Measurements from ENCODE around the gene TRIM33. TPM values are rescaled to one million over a fixed set of nuclear protein-coding genes. Genes with fewer than 3 reads are reported as not detected.

The TRIM33 gene
- total and polyA plus RNA-seq, 2 donors (not counting 1 experiment from before 2014, with no cell fraction given), result 17.8 to 21.5 TPM

- Histone ChIP-seq H3K9ac (ENCODE audit: insufficient read depth, low read length) (no peak overlapping the region), H3K9me3 (ENCODE audit: control insufficient read depth, insufficient read depth, low read depth, low read length) (no peaks in the 10 kb centered on the region), H3K79me2 (ENCODE audit: control insufficient read depth, insufficient read depth, low read length) (peaks cover 69% of the 10 kb centered on the region), H3K27me3 (ENCODE audit: control insufficient read depth, insufficient read depth, low read length) (no peaks in the 10 kb centered on the region), H3K4me1 (ENCODE audit: control insufficient read depth, extremely low read depth, insufficient read depth, low read length) (no peaks in the 10 kb centered on the region), H2AFZ (ENCODE audit: low read length) (no peak overlapping the region), H3K27ac (ENCODE audit: insufficient read depth, low read length) (no peak overlapping the region), H4K20me1 (ENCODE audit: control insufficient read depth, extremely low read depth, insufficient read depth, low read length) (no peaks in the 10 kb centered on the region), H3K4me3 (replicated peaks in 1 of 4; ENCODE audit: control extremely low read depth in 1 of 4, insufficient read depth in 1 of 4, low read depth in 3 of 4, low read length in 4 of 4) (peak overlapping the region in 2 of 4 experiments; percentile 87 to 93), H3K4me2 (ENCODE audit: extremely low read depth, insufficient read depth, low read length) (peak overlapping the region; percentile 88), H3K36me3 (ENCODE audit: control insufficient read depth, insufficient read depth, low read length) (no peaks in the 10 kb centered on the region)
- no peak for DNase-seq (ENCODE audit: low read depth in 2 of 2)
- no peak for TF ChIP-seq EZH2 (IDR thresholded peaks at IDR 0.05; ENCODE audit: low read length, missing control alignments)
- no peak for TF ChIP-seq CTCF (conservative IDR thresholded peaks at IDR 0.05 in 1 of 2, IDR thresholded peaks at IDR 0.05 in 1 of 2; ENCODE audit: low read depth in 1 of 2, low read length in 2 of 2)
Measured at GRCh38 chr1:114508386-114508898, 2.6 kb downstream of the TRIM33 start.

- Histone ChIP-seq H3K4me1 (ENCODE audit: control insufficient read depth, extremely low read depth, insufficient read depth, low read length) (no peaks in the 10 kb centered on the region), H3K4me3 (replicated peaks in 1 of 4; ENCODE audit: control extremely low read depth in 1 of 4, insufficient read depth in 1 of 4, low read depth in 3 of 4, low read length in 4 of 4) (peak overlapping the region in 1 of 4 experiments; percentile 3), H3K27me3 (ENCODE audit: control insufficient read depth, insufficient read depth, low read length) (no peaks in the 10 kb centered on the region), H3K4me2 (ENCODE audit: extremely low read depth, insufficient read depth, low read length) (peak overlapping the region; percentile 46), H4K20me1 (ENCODE audit: control insufficient read depth, extremely low read depth, insufficient read depth, low read length) (no peaks in the 10 kb centered on the region), H3K27ac (ENCODE audit: insufficient read depth, low read length) (no peak overlapping the region), H3K9ac (ENCODE audit: insufficient read depth, low read length) (no peak overlapping the region), H2AFZ (ENCODE audit: low read length) (no peak overlapping the region), H3K36me3 (ENCODE audit: control insufficient read depth, insufficient read depth, low read length) (no peaks in the 10 kb centered on the region), H3K79me2 (ENCODE audit: control insufficient read depth, insufficient read depth, low read length) (peaks cover 76% of the 10 kb centered on the region), H3K9me3 (ENCODE audit: control insufficient read depth, insufficient read depth, low read depth, low read length) (no peaks in the 10 kb centered on the region)
- no peak for TF ChIP-seq CTCF (conservative IDR thresholded peaks at IDR 0.05 in 1 of 2, IDR thresholded peaks at IDR 0.05 in 1 of 2; ENCODE audit: low read depth in 1 of 2, low read length in 2 of 2)
- no peak for TF ChIP-seq EZH2 (IDR thresholded peaks at IDR 0.05; ENCODE audit: low read length, missing control alignments)
- DNase-seq (ENCODE audit: low read depth in 2 of 2), result no peak
Measured at GRCh38 chr1:114507513-114507912, 3.5 kb downstream of the TRIM33 start.

GRCh38 chr1:114505148-114505561, 5.8 kb downstream of the TRIM33 start:
- no peaks in the 10 kb centered on the region for H4K20me1 ChIP-seq (ENCODE audit: control insufficient read depth, extremely low read depth, insufficient read depth, low read length)
- DNase-seq (ENCODE audit: low read depth in 2 of 2), result no peak

More at GRCh38 chr1:114505148-114505561, 5.8 kb downstream of the TRIM33 start:
- Histone ChIP-seq H3K36me3 (ENCODE audit: control insufficient read depth, insufficient read depth, low read length) (no peaks in the 10 kb centered on the region), H3K9me3 (ENCODE audit: control insufficient read depth, insufficient read depth, low read depth, low read length) (no peaks in the 10 kb centered on the region), H3K79me2 (ENCODE audit: control insufficient read depth, insufficient read depth, low read length) (peaks cover 86% of the 10 kb centered on the region), H3K9ac (ENCODE audit: insufficient read depth, low read length) (no peak overlapping the region), H3K4me1 (ENCODE audit: control insufficient read depth, extremely low read depth, insufficient read depth, low read length) (no peaks in the 10 kb centered on the region), H3K27ac (ENCODE audit: insufficient read depth, low read length) (no peak overlapping the region), H2AFZ (ENCODE audit: low read length) (no peak overlapping the region), H3K4me3 (replicated peaks in 1 of 4; ENCODE audit: control extremely low read depth in 1 of 4, insufficient read depth in 1 of 4, low read depth in 3 of 4, low read length in 4 of 4) (no peak overlapping the region), H3K4me2 (ENCODE audit: extremely low read depth, insufficient read depth, low read length) (no peak overlapping the region), H3K27me3 (ENCODE audit: control insufficient read depth, insufficient read depth, low read length) (no peaks in the 10 kb centered on the region)
- no peak for TF ChIP-seq CTCF (conservative IDR thresholded peaks at IDR 0.05 in 1 of 2, IDR thresholded peaks at IDR 0.05 in 1 of 2; ENCODE audit: low read depth in 1 of 2, low read length in 2 of 2)
- no peak for TF ChIP-seq EZH2 (IDR thresholded peaks at IDR 0.05; ENCODE audit: low read length, missing control alignments)

All from fibroblast of lung (primary cell).